K562 (cell line): ENCODE results near the gene BRD4.
"Not testable (repeated sequence)": the region's sequence is repeated elsewhere in the genome, so short reads cannot be mapped to it uniquely, and the experiment has no call there.

ENCODE experiments used
- CBX3 ChIP-seq, 2 experiments: IDR thresholded peaks; 1 replicate in 1 of 2; 2 replicates in 1 of 2; pipeline ENCODE4 v1.6.1; 2012; ENCODE audit warnings: inconsistent platforms in 2 of 2, low read length in 2 of 2, borderline replicate concordance in 1 of 2, control low read depth in 1 of 2
- CTCF ChIP-seq, 3 experiments: IDR thresholded peaks in 2 of 3; conservative IDR thresholded peaks in 1 of 3; 2 replicates each; pipeline ENCODE4 v1.5.1; 2011 to 2012; ENCODE audit warnings: low read length in 3 of 3, mild to moderate bottlenecking in 3 of 3, control low read depth in 2 of 3, improper control_type of control experiment in 1 of 3, inconsistent platforms in 1 of 3, low read depth in 1 of 3, mixed read lengths in 1 of 3, moderate library complexity in 1 of 3; ENCODE audit not compliant: insufficient read depth in 2 of 3
- EZH2 ChIP-seq: IDR thresholded peaks from 2 replicates; pipeline ENCODE4 v1.6.1; 2012; ENCODE audit warnings: low read depth, mild to moderate bottlenecking, inconsistent platforms, low read length, borderline replicate concordance
- NELFE ChIP-seq: IDR thresholded peaks from 2 replicates; pipeline ENCODE4 v1.6.1; 2011; ENCODE audit warnings: mild to moderate bottlenecking; ENCODE audit not compliant: insufficient read depth, insufficient read length
- NFYB ChIP-seq: IDR thresholded peaks from 2 replicates; pipeline ENCODE4 v1.6.1; 2011; ENCODE audit warnings: mild to moderate bottlenecking, moderate library complexity; ENCODE audit not compliant: insufficient read length; ENCODE audit errors: extremely low read depth
- POLR2AphosphoS2 ChIP-seq: IDR thresholded peaks from 2 replicates; pipeline ENCODE4 v1.6.1; 2012; ENCODE audit warnings: low read length, improper control_type of control experiment
- RBFOX2 ChIP-seq: fragments of 200-400 bp; formaldehyde crosslinking; IDR thresholded peaks from 2 replicates; pipeline ENCODE4 v1.6.1; 2017; ENCODE audit warnings: low read depth, mild to moderate bottlenecking, low read length, moderate library complexity
- SP2 ChIP-seq: IDR thresholded peaks from 2 replicates; pipeline ENCODE4 v1.6.1; 2011; ENCODE audit warnings: mild to moderate bottlenecking, low read depth, low read length, moderate library complexity; ENCODE audit not compliant: poor library complexity, severe bottlenecking; ENCODE audit errors: extremely low read depth
- ZKSCAN1 ChIP-seq: fragments of 150-350 bp; IDR thresholded peaks from 2 replicates; pipeline ENCODE4 v1.6.1; 2016; ENCODE audit warnings: low read depth, low read length
- ZKSCAN8 ChIP-seq: fragments of 200-800 bp; sonication (Bioruptor generic); IDR thresholded peaks from 2 replicates; pipeline ENCODE4 v1.6.1; 2016; ENCODE audit warnings: missing genetic modification characterization, missing compliant biosample characterization
- ZNF75A ChIP-seq: fragments of 450-650 bp; formaldehyde crosslinking; IDR thresholded peaks from 2 replicates; pipeline ENCODE4 v1.4.0; 2020; ENCODE audit warnings: mild to moderate bottlenecking

- not testable (repeated sequence) for TF ChIP-seq ZKSCAN1; CTCF (IDR thresholded peaks at IDR 0.05 in 2 of 3, conservative IDR thresholded peaks at IDR 0.05 in 1 of 3; ENCODE audit: insufficient read depth in 2 of 3, low read depth in 1 of 3, low read length in 3 of 3); CBX3 (IDR thresholded peaks at IDR 0.05; ENCODE audit: borderline replicate concordance in 1 of 2, low read length in 2 of 2); NELFE; EZH2; NFYB; ZKSCAN8 (CRISPR knock-in tag); POLR2AphosphoS2; SP2; RBFOX2; ZNF75A
Observed at GRCh38 chr19:15363791-15364190, 31.5 kb upstream of the BRD4 start.
